Mesenchymal stem cell (in vitro differentiated cells and primary cell): ENCODE data around the gene SLC6A3.

ENCODE experiments used
- DNase-seq: peaks from one replicate; pipeline ENCODE4 v3.0.0-alpha.2; 2013
- H2AFZ ChIP-seq: one replicate; pipeline ENCODE4 v1.6.1; 2013; ENCODE audit warnings: low read depth, mild to moderate bottlenecking, control low read depth, inconsistent platforms, low read length, moderate library complexity
- H2AK5ac ChIP-seq: 2 replicates; pipeline ENCODE4 v1.6.1; 2013; ENCODE audit warnings: low read length, moderate library complexity, mild to moderate bottlenecking, inconsistent platforms; ENCODE audit not compliant: severe bottlenecking
- H2BK120ac ChIP-seq: one replicate; pipeline ENCODE4 v1.6.1; 2013; ENCODE audit warnings: low read depth, mild to moderate bottlenecking, inconsistent platforms, low read length, moderate library complexity
- H2BK12ac ChIP-seq, 2 experiments: one replicate each; pipeline ENCODE4 v1.6.1; 2013; ENCODE audit warnings: inconsistent platforms in 2 of 2, low read length in 2 of 2, mild to moderate bottlenecking in 2 of 2, moderate library complexity in 2 of 2, control low read depth in 1 of 2
- H2BK15ac ChIP-seq: one replicate; pipeline ENCODE4 v1.6.1; 2013; ENCODE audit warnings: mild to moderate bottlenecking, low read depth, inconsistent platforms; ENCODE audit not compliant: poor library complexity, severe bottlenecking
- H2BK5ac ChIP-seq: 2 replicates; pipeline ENCODE4 v1.6.1; 2013; ENCODE audit warnings: low read depth, mild to moderate bottlenecking, low read length, control low read depth, inconsistent platforms; ENCODE audit not compliant: poor library complexity, severe bottlenecking
- H3K14ac ChIP-seq, 2 experiments: one replicate each; pipeline ENCODE4 v1.6.1; 2013; ENCODE audit warnings: inconsistent platforms in 2 of 2, low read length in 2 of 2, control low read depth in 1 of 2, mild to moderate bottlenecking in 1 of 2, moderate library complexity in 1 of 2
- H3K18ac ChIP-seq, 2 experiments: one replicate each; pipeline ENCODE4 v1.6.1; 2013; ENCODE audit warnings: inconsistent platforms in 2 of 2, low read length in 2 of 2, control low read depth in 1 of 2, low read depth in 1 of 2, mild to moderate bottlenecking in 1 of 2
- H3K23ac ChIP-seq, 2 experiments: one replicate each; pipeline ENCODE4 v1.6.1; 2013; ENCODE audit warnings: inconsistent platforms in 2 of 2, low read length in 2 of 2, mild to moderate bottlenecking in 2 of 2, moderate library complexity in 2 of 2, control low read depth in 1 of 2
- H3K27ac ChIP-seq: 2 replicates; pipeline ENCODE4 v1.5.1; 2013; ENCODE audit warnings: mild to moderate bottlenecking, moderate library complexity, low read length, control low read depth, inconsistent platforms; ENCODE audit not compliant: poor library complexity, severe bottlenecking
- H3K27me3 ChIP-seq, 2 experiments: 2 replicates each; pipeline versions ENCODE4 v1.6.1 to v1.7.0; 2013; ENCODE audit warnings: low read length in 2 of 2, mild to moderate bottlenecking in 2 of 2, moderate library complexity in 2 of 2, control low read depth in 1 of 2, inconsistent platforms in 1 of 2; ENCODE audit not compliant: control insufficient read depth in 1 of 2, insufficient read depth in 1 of 2
- H3K36me3 ChIP-seq, 2 experiments: 2 replicates each; pipeline versions ENCODE4 v1.6.1 to v1.7.0; 2013; ENCODE audit warnings: low read length in 2 of 2, control low read depth in 1 of 2, inconsistent platforms in 1 of 2, low read depth in 1 of 2, mild to moderate bottlenecking in 1 of 2; ENCODE audit not compliant: insufficient read depth in 2 of 2, control insufficient read depth in 1 of 2
- H3K4ac ChIP-seq, 2 experiments: one replicate each; pipeline ENCODE4 v1.6.1; 2013; ENCODE audit warnings: inconsistent platforms in 2 of 2, low read length in 2 of 2, mild to moderate bottlenecking in 2 of 2, moderate library complexity in 2 of 2, control low read depth in 1 of 2, low read depth in 1 of 2
- H3K4me1 ChIP-seq: 2 replicates; pipeline ENCODE4 v1.6.1; 2013; ENCODE audit warnings: low read depth, low read length, control low read depth; ENCODE audit not compliant: control insufficient read depth, insufficient read depth
- H3K4me2 ChIP-seq: 2 replicates; pipeline ENCODE4 v1.6.1; 2013; ENCODE audit warnings: low read length, mild to moderate bottlenecking, inconsistent platforms; ENCODE audit not compliant: poor library complexity, severe bottlenecking
- H3K4me3 ChIP-seq, 2 experiments: 2 replicates each; pipeline versions ENCODE4 v1.5.1 to v1.7.0; 2013; ENCODE audit warnings: low read length in 2 of 2, mild to moderate bottlenecking in 2 of 2, control low read depth in 1 of 2, low read depth in 1 of 2; ENCODE audit not compliant: insufficient read depth in 1 of 2
- H3K79me1 ChIP-seq: replicated peaks from 2 replicates; pipeline ENCODE4 v1.6.1; 2013; ENCODE audit warnings: mild to moderate bottlenecking, control low read depth, low read length, inconsistent platforms; ENCODE audit not compliant: poor library complexity, severe bottlenecking
- H3K9ac ChIP-seq: 2 replicates; pipeline ENCODE4 v1.7.0; 2013; ENCODE audit warnings: mild to moderate bottlenecking, low read length, moderate library complexity
- H3K9me3 ChIP-seq: 2 replicates; pipeline ENCODE4 v1.7.0; 2013; ENCODE audit warnings: mild to moderate bottlenecking, low read length; ENCODE audit not compliant: control insufficient read depth
- H4K8ac ChIP-seq: one replicate; pipeline ENCODE4 v1.6.1; 2013; ENCODE audit warnings: inconsistent platforms, mild to moderate bottlenecking, low read length, moderate library complexity
- H4K91ac ChIP-seq: one replicate; pipeline ENCODE4 v1.6.1; 2013; ENCODE audit warnings: mild to moderate bottlenecking, low read length, inconsistent platforms
- WGBS: methylation state at CpG from one replicate; pipeline ENCODE4 v1.1.7; 2013; ENCODE audit warnings: mixed read lengths; 5-methylcytosine and 5-hydroxymethylcytosine counted together

Gene SLC6A3

DNA sequence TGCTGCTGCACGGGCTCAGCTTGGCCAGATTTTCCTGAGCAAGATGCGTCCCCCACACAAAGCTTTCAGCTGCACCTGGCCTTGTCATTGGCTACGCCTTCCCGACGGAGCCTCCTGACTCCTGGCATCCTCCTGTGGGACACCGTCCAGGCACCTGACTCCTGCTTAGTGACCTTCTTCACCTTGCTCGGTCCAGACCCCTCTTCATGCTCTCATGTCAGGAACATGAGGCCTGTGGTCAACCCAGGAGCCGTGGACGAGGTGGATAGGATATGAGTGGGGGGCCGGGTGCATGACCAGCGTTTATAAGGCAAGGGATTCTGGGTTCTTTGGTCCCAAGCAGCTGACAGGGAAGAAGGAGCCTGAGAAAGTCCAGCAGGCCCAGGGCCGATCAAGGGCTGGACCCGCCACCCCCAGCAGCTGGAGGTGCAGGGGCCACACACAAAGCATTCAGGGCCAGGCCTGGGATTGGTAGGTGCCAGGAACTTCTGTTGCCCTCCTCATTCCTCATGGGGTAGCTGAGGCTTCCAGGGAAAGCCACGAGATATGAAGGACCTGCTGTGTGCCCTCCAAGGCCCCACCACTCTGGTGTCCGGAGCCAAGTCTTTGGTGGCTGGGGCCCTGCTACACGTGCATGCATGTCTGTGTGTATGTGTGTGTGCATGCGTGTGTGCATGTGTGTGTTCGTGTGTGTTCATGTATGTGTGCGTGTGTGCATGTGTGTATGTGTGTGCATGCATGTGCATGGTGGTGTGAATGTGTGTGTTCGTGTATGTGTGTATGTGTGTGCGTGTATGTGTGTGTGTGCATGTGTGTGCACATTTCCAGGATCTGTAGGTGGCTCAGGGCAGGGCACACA lies 34.9 kb downstream of the SLC6A3 start:
- no peaks in the 10 kb centered on the region for H3K79me1 ChIP-seq
- no peak overlapping the region for H3K4ac ChIP-seq
- no peak overlapping the region for H3K27ac ChIP-seq
- H2BK120ac ChIP-seq: no peak overlapping the region
- H2BK5ac ChIP-seq: no peak overlapping the region
- no peak overlapping the region for H3K4me2 ChIP-seq
- no peak overlapping the region for H2BK15ac ChIP-seq
- no peak overlapping the region for H2BK12ac ChIP-seq
- H3K36me3 ChIP-seq: no peaks in the 10 kb centered on the region
- H3K4me1 ChIP-seq: no peaks in the 10 kb centered on the region
- H3K14ac ChIP-seq: no peak overlapping the region
- 83% methylated on average over 21 of the region's 21 CpGs for WGBS
- no peak overlapping the region for H3K23ac ChIP-seq
- DNase-seq: no peak
- peaks cover 4 to 54% of the 10 kb centered on the region in 2 experiments for H3K27me3 ChIP-seq
- no peak overlapping the region for H4K8ac ChIP-seq
- no peak overlapping the region for H3K18ac ChIP-seq
- no peaks in the 10 kb centered on the region for H3K9me3 ChIP-seq
- H3K9ac ChIP-seq: no peak overlapping the region
- H2AFZ ChIP-seq: no peak overlapping the region
- H4K91ac ChIP-seq: no peak overlapping the region
- no peak overlapping the region for H2AK5ac ChIP-seq
- no peak overlapping the region for H3K4me3 ChIP-seq

DNA sequence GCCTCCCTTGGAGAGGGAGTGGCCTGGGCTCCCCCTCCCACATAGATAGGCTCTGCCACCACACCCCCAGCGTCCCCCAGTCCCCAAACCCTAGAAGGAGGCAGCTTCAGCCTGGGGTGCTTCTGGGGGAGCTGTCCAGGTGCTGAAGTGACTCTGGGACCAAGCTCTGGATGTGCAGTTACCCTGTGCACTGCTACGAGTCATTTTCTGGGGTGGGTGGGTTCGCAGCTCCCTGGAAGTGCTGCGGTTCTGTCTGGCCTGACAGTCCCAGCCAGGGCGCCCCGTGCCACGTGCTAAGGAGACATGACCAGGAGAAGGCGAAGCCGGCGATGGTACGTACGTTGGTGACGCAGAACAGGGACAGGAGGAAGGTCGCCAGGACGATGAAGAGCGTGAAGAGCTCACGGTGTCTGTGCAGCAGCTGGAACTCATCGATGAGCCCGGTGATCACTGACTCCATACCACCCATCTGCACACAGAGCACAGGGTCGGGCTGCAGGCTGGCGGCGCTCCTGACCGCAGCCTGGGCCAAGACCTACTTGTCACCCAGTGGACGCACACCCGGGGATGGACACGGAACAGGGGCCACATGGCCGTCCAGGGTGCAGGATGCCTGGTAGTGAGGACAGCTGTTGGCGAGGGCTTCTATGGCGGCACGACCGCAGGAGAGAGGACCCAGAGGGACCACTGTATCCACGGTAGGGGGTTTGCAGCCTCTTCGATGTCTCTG lies 35.7 kb downstream of the SLC6A3 start:
- H3K23ac ChIP-seq: no peak overlapping the region
- no peak overlapping the region for H3K4me2 ChIP-seq
- H3K18ac ChIP-seq: no peak overlapping the region
- no peak overlapping the region for H2AK5ac ChIP-seq
- H3K4ac ChIP-seq: no peak overlapping the region
- no peaks in the 10 kb centered on the region for H3K79me1 ChIP-seq
- no peak overlapping the region for H2BK12ac ChIP-seq
- no peaks in the 10 kb centered on the region for H3K36me3 ChIP-seq
- no peak overlapping the region for H4K8ac ChIP-seq
- no peak overlapping the region for H3K4me3 ChIP-seq
- no peak overlapping the region for H2BK15ac ChIP-seq
- H3K4me1 ChIP-seq: no peaks in the 10 kb centered on the region
- 81% methylated on average over 32 of the region's 33 CpGs for WGBS
- no peak overlapping the region for H2BK5ac ChIP-seq
- no peak overlapping the region for H3K27ac ChIP-seq
- no peak overlapping the region for H3K14ac ChIP-seq
- H4K91ac ChIP-seq: no peak overlapping the region
- H2BK120ac ChIP-seq: no peak overlapping the region
- H2AFZ ChIP-seq: no peak overlapping the region
- H3K9me3 ChIP-seq: no peaks in the 10 kb centered on the region
- no peak overlapping the region for H3K9ac ChIP-seq
- H3K27me3 ChIP-seq: peaks cover 4 to 58% of the 10 kb centered on the region in 2 experiments
- DNase-seq: peak; percentile 11

DNA sequence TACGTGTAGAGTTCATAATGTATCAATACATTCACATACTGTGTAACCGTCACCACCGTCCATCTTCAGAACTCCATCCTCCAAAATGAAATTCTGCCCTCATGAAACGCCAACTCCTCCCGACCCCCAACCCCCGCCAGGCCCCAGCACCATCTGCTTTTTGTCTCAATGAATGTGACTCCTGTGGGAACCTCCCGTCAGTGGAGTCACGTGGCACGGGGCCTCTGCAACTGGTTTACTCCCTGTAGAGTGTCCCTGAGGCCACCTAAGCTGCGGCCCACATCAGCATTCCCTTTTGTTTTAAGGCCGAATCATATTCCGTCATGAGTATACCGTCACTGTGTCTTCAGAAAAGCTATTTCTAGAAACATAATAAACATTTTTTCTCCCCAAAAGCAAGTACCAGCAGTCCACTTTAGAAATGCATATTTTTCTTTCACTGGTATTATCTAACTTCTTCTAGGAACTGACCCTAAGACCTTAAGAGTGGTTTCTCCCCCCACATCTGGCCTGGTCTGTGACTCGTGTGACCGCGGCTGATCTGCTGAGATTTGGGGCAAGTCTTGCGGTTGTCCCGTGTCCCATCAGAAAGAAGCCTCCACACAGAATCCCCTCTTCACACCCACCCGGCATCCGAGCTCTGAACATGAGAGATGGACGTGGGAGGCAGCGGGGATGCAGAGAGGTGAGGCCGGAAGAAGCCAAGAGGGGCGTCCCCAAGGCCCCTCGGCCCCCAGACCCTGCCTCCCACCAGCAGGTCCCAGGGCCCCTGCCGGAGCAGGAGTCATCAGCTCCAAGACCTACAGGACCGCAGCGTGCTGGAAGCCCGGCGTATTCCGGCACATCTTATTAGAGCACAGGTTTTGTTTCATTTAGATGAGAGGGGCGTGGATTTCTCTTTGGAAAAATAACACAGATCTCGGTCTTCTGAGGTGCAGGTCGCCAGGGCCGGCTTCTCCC lies 38.3 kb downstream of the SLC6A3 start:
- Histone ChIP-seq H2AK5ac (no peak overlapping the region), H2BK5ac (no peak overlapping the region)
- WGBS: 70% methylated on average over 34 of the region's 35 CpGs

More for the DNA sequence above, 38.3 kb downstream of the SLC6A3 start:
- Histone ChIP-seq H2BK12ac (no peak overlapping the region), H4K91ac (no peak overlapping the region), H2BK120ac (no peak overlapping the region), H3K4me2 (no peak overlapping the region), H2BK15ac (no peak overlapping the region), H3K18ac (no peak overlapping the region), H3K4ac (no peak overlapping the region), H3K27ac (no peak overlapping the region), H2AFZ (no peak overlapping the region), H3K9me3 (no peaks in the 10 kb centered on the region), H3K27me3 (peaks cover 9 to 54% of the 10 kb centered on the region in 2 experiments), H3K14ac (no peak overlapping the region), H3K4me3 (no peak overlapping the region), H3K4me1 (no peaks in the 10 kb centered on the region), H3K23ac (no peak overlapping the region), H3K79me1 (no peaks in the 10 kb centered on the region), H4K8ac (no peak overlapping the region), H3K9ac (no peak overlapping the region), H3K36me3 (no peaks in the 10 kb centered on the region)
- DNase-seq: no peak
